Coronary artery (tissue), 2 donors: ENCODE results near the gene SLC39A9.
A peak's percentile ranks its signal among the peaks of the same experiment; 100 is the strongest.

Experiments
- DNase-seq: peaks from one replicate; pipeline ENCODE4 v3.0.0-alpha.2; 2017; ENCODE audit warnings: low spot score
- H3K27ac ChIP-seq, 2 donors: fragments of 200-600 bp; sonication (generic); one replicate each; pipeline ENCODE4 v1.5.1; 2016 to 2019
- H3K4me3 ChIP-seq: fragments of 200-600 bp; sonication (generic); 2 replicates; pipeline ENCODE4 v1.5.1; 2016; ENCODE audit warnings: mild to moderate bottlenecking, moderate library complexity
- CTCF ChIP-seq: fragments of 200-600 bp; sonication (generic); IDR thresholded peaks from one replicate; pipeline ENCODE4 v1.5.1; 2019; ENCODE audit warnings: antibody characterized with exemption

Gene SLC39A9

GRCh38 chr14:69459122-69459521 lies 60.6 kb downstream of the SLC39A9 start:
- Histone ChIP-seq H3K27ac (no peak overlapping the region), H3K4me3 (no peak overlapping the region)
- no peak for DNase-seq
- no peak for TF ChIP-seq CTCF

GRCh38 chr14:69460093-69460701 lies 61.7 kb downstream of the SLC39A9 start:
- TF ChIP-seq CTCF, result peak; percentile 40
- no peak overlapping the region for H3K27ac ChIP-seq
- H3K4me3 ChIP-seq, result no peak overlapping the region
- no peak for DNase-seq

- no peak overlapping the region for H3K4me3 ChIP-seq
- DNase-seq, result no peak
- TF ChIP-seq CTCF, result no peak
- H3K27ac ChIP-seq, result no peak overlapping the region
These were observed 65.9 kb downstream of the SLC39A9 start for GRCh38 chr14:69464379-69464778.

- H3K4me3 ChIP-seq, result no peak overlapping the region
- no peak for TF ChIP-seq CTCF
- DNase-seq, result no peak
- no peak overlapping the region for H3K27ac ChIP-seq
These were observed 66.3 kb downstream of the SLC39A9 start for GRCh38 chr14:69464829-69465228.

GRCh38 chr14:69468949-69469348 lies 70.5 kb downstream of the SLC39A9 start:
- Histone ChIP-seq H3K4me3 (no peak overlapping the region), H3K27ac (no peak overlapping the region)
- TF ChIP-seq CTCF, result no peak
- DNase-seq, result no peak

GRCh38 chr14:69471436-69471835 lies 72.9 kb downstream of the SLC39A9 start:
- DNase-seq, result no peak

More at GRCh38 chr14:69471436-69471835, 72.9 kb downstream of the SLC39A9 start:
- TF ChIP-seq CTCF, result no peak
- Histone ChIP-seq H3K27ac (no peak overlapping the region), H3K4me3 (no peak overlapping the region)
